NCI-H82 treated with DMSO at 0.1 percent for 48 hours (cell line): Measurements from ENCODE around the gene GPR4.
"Not testable (repeated sequence)": the region's sequence is repeated elsewhere in the genome, so short reads cannot be mapped to it uniquely, and the experiment has no call there.

Source experiments
- DNase-seq: peaks from one replicate; lab custom pipeline; 2025; ENCODE audit not compliant: unreplicated experiment; lab: John Stamatoyannopoulos, UW

GPR4 gene

GRCh38 chr19:45623984-45624383, 22.0 kb upstream of the GPR4 start:
- no peak for DNase-seq

- DNase-seq, result no peak
Observed at GRCh38 chr19:45621976-45622503, 20.0 kb upstream of the GPR4 start.

- no peak for DNase-seq
Observed at GRCh38 chr19:45621389-45621788, 19.4 kb upstream of the GPR4 start.

- no peak for DNase-seq
Observed at GRCh38 chr19:45616704-45617017, 14.6 kb upstream of the GPR4 start.

GRCh38 chr19:45615795-45616703, 14.0 kb upstream of the GPR4 start:
- peak; percentile 99 for DNase-seq

GRCh38 chr19:45615056-45615455, 13.0 kb upstream of the GPR4 start:
- DNase-seq, result not testable (repeated sequence)

- DNase-seq, result no peak
Observed at GRCh38 chr19:45613926-45614725, 12.1 kb upstream of the GPR4 start.

- DNase-seq, result no peak
Observed at GRCh38 chr19:45608948-45609347, 6.9 kb upstream of the GPR4 start.

- peak; percentile 40 for DNase-seq
Observed at GRCh38 chr19:45607071-45608029, 5.3 kb upstream of the GPR4 start.

GRCh38 chr19:45601115-45601514, 897 bp downstream of the GPR4 start:
- DNase-seq, result no peak

- no peak for DNase-seq
Observed at GRCh38 chr19:45600340-45600885, 1.6 kb downstream of the GPR4 start.

- DNase-seq, result no peak
Observed at GRCh38 chr19:45599286-45599685, 2.7 kb downstream of the GPR4 start.

GRCh38 chr19:45598267-45599001, 3.6 kb downstream of the GPR4 start:
- DNase-seq, result no peak

GRCh38 chr19:45597425-45598111, 4.4 kb downstream of the GPR4 start:
- no peak for DNase-seq

- no peak for DNase-seq
Observed at GRCh38 chr19:45595814-45596213, 6.2 kb downstream of the GPR4 start.

GRCh38 chr19:45593520-45593919, 8.5 kb downstream of the GPR4 start:
- DNase-seq, result no peak

GRCh38 chr19:45592366-45592765, 9.6 kb downstream of the GPR4 start:
- no peak for DNase-seq

GRCh38 chr19:45591638-45592005, 10.4 kb downstream of the GPR4 start:
- DNase-seq, result no peak

- no peak for DNase-seq
Observed at GRCh38 chr19:45591004-45591637, 10.9 kb downstream of the GPR4 start.
